Measurements from ENCODE around the gene PHYKPL. TPM values are rescaled to one million over a fixed set of nuclear protein-coding genes. Genes with fewer than 3 reads are reported as not detected.

Gene PHYKPL
- total and polyA plus RNA-seq, 2 donors (not counting 1 experiment from before 2014, with no cell fraction given): 263 to 313 TPM

GRCh38 chr5:178228609-178229008, 4.0 kb downstream of the PHYKPL start:
- Mint-ChIP-seq H3K4me1 (peaks cover 48% of the 10 kb centered on the region), H3K27ac (no peak overlapping the region), H3K27me3 (no peaks in the 10 kb centered on the region), H3K4me3 (no peak overlapping the region), H3K9me3 (ENCODE audit: insufficient read depth) (no peaks in the 10 kb centered on the region)
- DNase-seq (no peak), ATAC-seq (ENCODE audit: low read depth) (no peak)
- H2AFZ ChIP-seq (ENCODE audit: insufficient read depth, low read depth, low read length, poor library complexity, severe bottlenecking): no peak overlapping the region
- CTCF ChIA-PET: no interaction called here
- TF ChIP-seq CTCF (IDR thresholded peaks at IDR 0.05) (no peak), EZH2 (IDR thresholded peaks at IDR 0.05; ENCODE audit: borderline replicate concordance, insufficient read depth, low read depth, low read length, poor library complexity, severe bottlenecking) (no peak)
- peaks cover 71% of the 10 kb centered on the region for H4K20me1 ChIP-seq (ENCODE audit: control insufficient read depth, insufficient read depth, low read length, poor library complexity, severe bottlenecking)
- POLR2A ChIA-PET: no interaction called here
- H3K27ac ChIP-seq (ENCODE audit: low read length in 2 of 2): no peak overlapping the region
- 96% methylated on average over 8 of the region's 11 CpGs for WGBS (ENCODE audit: insufficient coverage)
- no peaks in the 10 kb centered on the region for H3K27me3 ChIP-seq (replicated peaks in 1 of 4; ENCODE audit: control extremely low read depth in 1 of 4, control insufficient read depth in 3 of 4, insufficient read depth in 4 of 4, low read length in 3 of 4)
- peaks cover 2 to 74% of the 10 kb centered on the region in 2 experiments for H3K36me3 ChIP-seq (replicated peaks in 1 of 2; ENCODE audit: control extremely low read depth in 1 of 2, control insufficient read depth in 1 of 2, extremely low read depth in 1 of 2, insufficient read depth in 2 of 2, low read length in 1 of 2)
- intact Hi-C loops (cut with micrococcal nuclease): no loop called here
- no peaks in the 10 kb centered on the region for H3K9me3 ChIP-seq (ENCODE audit: control extremely low read depth in 1 of 3, control insufficient read depth in 2 of 3, insufficient read depth in 1 of 3, low read length in 2 of 3)
- no peak overlapping the region for H3K4me2 ChIP-seq (replicated peaks; ENCODE audit: low read depth, low read length, poor library complexity, severe bottlenecking)
- no peak overlapping the region for H3K4me3 ChIP-seq (ENCODE audit: control extremely low read depth in 1 of 5, extremely low read depth in 1 of 5, insufficient read depth in 1 of 5, low read depth in 2 of 5, low read length in 4 of 5)
- peaks cover 21 to 33% of the 10 kb centered on the region in 2 donors for H3K4me1 ChIP-seq (ENCODE audit: control insufficient read depth in 2 of 2, insufficient read depth in 2 of 2, low read length in 2 of 2)
- H3K79me2 ChIP-seq (ENCODE audit: control insufficient read depth, insufficient read depth, low read length): peaks cover 62% of the 10 kb centered on the region
- H3K9ac ChIP-seq (ENCODE audit: low read length): no peak overlapping the region

DNA sequence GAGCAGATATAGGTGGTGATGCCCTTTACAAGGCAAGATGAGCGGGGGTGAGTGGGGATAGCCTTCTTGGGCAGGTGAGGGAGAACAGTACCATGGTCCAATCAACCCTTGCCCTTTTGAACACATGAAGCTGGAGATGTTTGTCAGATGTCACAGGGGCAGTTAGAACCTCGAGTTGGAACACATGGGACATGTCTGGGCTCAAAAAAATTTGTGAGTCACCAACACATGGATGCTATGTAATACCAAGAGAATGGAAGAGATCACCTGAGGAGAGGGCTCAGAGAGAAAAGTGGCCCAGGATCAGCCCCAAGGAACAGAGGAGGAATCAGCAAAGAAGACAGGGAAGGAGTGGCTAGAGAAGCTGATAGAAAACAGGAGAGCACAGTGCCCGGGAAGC, 4.7 kb downstream of the PHYKPL start:
- Histone ChIP-seq H2AFZ (ENCODE audit: insufficient read depth, low read depth, low read length, poor library complexity, severe bottlenecking) (no peak overlapping the region), H3K4me1 (ENCODE audit: control insufficient read depth in 2 of 2, insufficient read depth in 2 of 2, low read length in 2 of 2) (peaks cover 19 to 30% of the 10 kb centered on the region in 2 donors), H3K79me2 (ENCODE audit: control insufficient read depth, insufficient read depth, low read length) (peaks cover 69% of the 10 kb centered on the region), H3K27me3 (replicated peaks in 1 of 4; ENCODE audit: control extremely low read depth in 1 of 4, control insufficient read depth in 3 of 4, insufficient read depth in 4 of 4, low read length in 3 of 4) (no peaks in the 10 kb centered on the region), H3K4me2 (replicated peaks; ENCODE audit: low read depth, low read length, poor library complexity, severe bottlenecking) (no peak overlapping the region), H3K36me3 (replicated peaks in 1 of 2; ENCODE audit: control extremely low read depth in 1 of 2, control insufficient read depth in 1 of 2, extremely low read depth in 1 of 2, insufficient read depth in 2 of 2, low read length in 1 of 2) (peaks cover 2 to 77% of the 10 kb centered on the region in 2 experiments), H4K20me1 (ENCODE audit: control insufficient read depth, insufficient read depth, low read length, poor library complexity, severe bottlenecking) (peaks cover 78% of the 10 kb centered on the region), H3K27ac (ENCODE audit: low read length in 2 of 2) (no peak overlapping the region), H3K4me3 (ENCODE audit: control extremely low read depth in 1 of 5, extremely low read depth in 1 of 5, insufficient read depth in 1 of 5, low read depth in 2 of 5, low read length in 4 of 5) (no peak overlapping the region), H3K9me3 (ENCODE audit: control extremely low read depth in 1 of 3, control insufficient read depth in 2 of 3, insufficient read depth in 1 of 3, low read length in 2 of 3) (no peaks in the 10 kb centered on the region), H3K9ac (ENCODE audit: low read length) (no peak overlapping the region)
- H3K9me3 Mint-ChIP-seq (ENCODE audit: insufficient read depth): no peaks in the 10 kb centered on the region
- peaks cover 44% of the 10 kb centered on the region for H3K4me1 Mint-ChIP-seq
- 94% methylated on average over 2 of the region's 3 CpGs for WGBS (ENCODE audit: insufficient coverage)
- ChIA-PET POLR2A (no interaction called here), CTCF (no interaction called here)
- TF ChIP-seq CTCF (IDR thresholded peaks at IDR 0.05): no peak
- no peak for TF ChIP-seq EZH2 (IDR thresholded peaks at IDR 0.05; ENCODE audit: borderline replicate concordance, insufficient read depth, low read depth, low read length, poor library complexity, severe bottlenecking)
- intact Hi-C loops (cut with micrococcal nuclease): no loop called here
- H3K4me3 Mint-ChIP-seq: no peak overlapping the region
- ATAC-seq (ENCODE audit: low read depth) (no peak), DNase-seq (no peak)
- H3K27me3 Mint-ChIP-seq: no peaks in the 10 kb centered on the region
- H3K27ac Mint-ChIP-seq: no peak overlapping the region

Measured in B cell (primary cell).